ENCODE results near the gene PRXL2C. TPM values are rescaled to one million over a fixed set of nuclear protein-coding genes. Genes with fewer than 3 reads are reported as not detected.

PRXL2C gene
- total and polyA plus RNA-seq, 9 of the 15 experiments (the other 6 are each of a cell fraction or from before 2014, with no cell fraction given), result 3.6 to 15.3 (median 10.6) TPM

DNA sequence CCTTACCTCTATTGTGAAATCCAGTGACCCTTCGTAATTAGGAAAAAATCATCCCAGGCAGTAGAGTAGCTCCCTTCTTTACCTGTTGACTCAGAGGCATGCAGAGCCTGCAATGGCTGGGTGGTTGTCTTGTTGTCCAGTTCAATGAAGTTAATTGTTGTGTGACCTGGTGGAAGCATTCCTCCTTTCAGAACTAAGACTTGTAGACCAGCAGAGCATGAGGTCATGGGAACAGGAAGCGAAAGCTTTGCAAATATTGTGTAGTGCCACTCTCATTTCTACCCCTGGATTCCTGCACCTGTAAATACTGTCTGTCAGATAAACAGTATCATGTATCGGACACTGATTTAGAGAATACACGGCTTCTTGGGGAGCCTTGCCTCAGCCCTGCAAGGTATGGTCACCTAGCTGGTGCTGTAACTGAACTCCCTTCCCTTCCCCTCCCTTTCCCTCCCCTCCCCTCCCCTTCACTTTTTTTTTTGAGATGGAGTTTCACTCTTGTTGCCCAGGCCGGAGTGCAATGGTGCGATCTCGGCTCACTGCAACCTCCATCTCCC is 5.7 kb upstream of the PRXL2C start:
- intact Hi-C loops (cut with micrococcal nuclease), result loop anchor here (10.0 kb wide), 1 partner anchor 426 kb away; no protein-coding TSS in a partner anchor
- no peak for FAIRE-seq
- CTCF ChIA-PET (ENCODE audit: low intra/inter-chr PET ratio), result no interaction called here

GRCh38 chr9:96654450-96655197 is 493 bp downstream of the PRXL2C start:
- peak overlapping the region; percentile 76 for H3K27ac ChIP-seq (ENCODE audit: extremely low read depth, low read depth, low read length)
- intact Hi-C loops (cut with micrococcal nuclease), result loop anchor here (5.0 to 10.0 kb wide), 2 partner anchors 60 to 212 kb away; no protein-coding TSS in a partner anchor
- peak; percentile 82 for ATAC-seq
- H4K20me1 ChIP-seq (replicated peaks; ENCODE audit: control insufficient read depth, insufficient read depth, low read length), result no peaks in the 10 kb centered on the region
- DNase-seq (ENCODE audit: extremely low read depth in 1 of 4, low spot score in 3 of 4), result peak; percentile 66 to 78 (median 71)
- no peaks in the 10 kb centered on the region for H3K9me3 ChIP-seq (replicated peaks; ENCODE audit: control insufficient read depth, insufficient read depth, low read depth, low read length)
- H3K4me1 ChIP-seq (replicated peaks in 1 of 2; ENCODE audit: control insufficient read depth in 2 of 2, insufficient read depth in 2 of 2, low read length in 2 of 2), result peaks cover 5 to 12% of the 10 kb centered on the region in 2 experiments; a peak in 4 of 5 replicates
- H3K27me3 ChIP-seq (ENCODE audit: control insufficient read depth in 2 of 2, insufficient read depth in 2 of 2, low read length in 2 of 2), result no peaks in the 10 kb centered on the region
- POLR2A ChIA-PET, result interaction anchor here (0.6 to 1.6 kb wide), 6 partner anchors 12 to 238 kb away, joined by 3 to 5 read pairs (median 4); no protein-coding TSS in a partner anchor
- no TSS peak for BruUV-seq (replicated peaks)
- H3K9me1 ChIP-seq (ENCODE audit: control insufficient read depth, insufficient read depth, low read length), result no peaks in the 10 kb centered on the region
- 1% methylated on average over 44 of the region's 74 CpGs for WGBS (ENCODE audit: insufficient coverage, low coverage, missing lambda C conversion rate)
- H3K9ac ChIP-seq (ENCODE audit: insufficient read depth in 1 of 2, low read depth in 2 of 2, low read length in 2 of 2), result peak overlapping the region; percentile 76 to 95
- H3K36me3 ChIP-seq (ENCODE audit: control insufficient read depth, insufficient read depth, low read length), result peaks cover 25% of the 10 kb centered on the region; the same call in 2 of the 3 replicates
- no peaks in the 10 kb centered on the region; the same call in 2 of the 3 replicates for H3K79me2 ChIP-seq (ENCODE audit: control insufficient read depth, insufficient read depth, low read length)
- H2AFZ ChIP-seq (ENCODE audit: low read depth, low read length), result peak overlapping the region; percentile 94
- CTCF ChIA-PET (ENCODE audit: low intra/inter-chr PET ratio), result no interaction called here
- in situ Hi-C loops (cut with MboI), result loop anchor here (25.0 kb wide), 1 partner anchor 217 kb away; no protein-coding TSS in a partner anchor
- peak; percentile 83 for FAIRE-seq
- peak overlapping the region; percentile 91 for H3K4me2 ChIP-seq (ENCODE audit: insufficient read depth, low read length)
- H3K4me3 ChIP-seq, result peak overlapping the region; percentile 70
- TF ChIP-seq CCNT2 (IDR thresholded peaks at IDR 0.05; ENCODE audit: borderline replicate concordance, extremely low read depth, insufficient read length, low read depth, low read length) (peak; percentile 52), ATF1 (CRISPR knock-in tag; IDR thresholded peaks at IDR 0.05) (no peak), ATF1 (tag; IDR thresholded peaks at IDR 0.05) (peak; percentile 91), NR2C1 (IDR thresholded peaks at IDR 0.05) (no peak), NR2C1 (tag; IDR thresholded peaks at IDR 0.05) (no peak), TAF1 (IDR thresholded peaks at IDR 0.05; ENCODE audit: control insufficient read depth, extremely low read depth, insufficient read depth, low read length, severe bottlenecking) (peak; percentile 47), MNT (conservative IDR thresholded peaks at IDR 0.05) (0 out of 4 replicates have a peak, but pooled peaks of 1 of the 2 experiments have one; percentile 19)

More for the DNA sequence above, 5.7 kb upstream of the PRXL2C start:
- Histone ChIP-seq H3K79me2 (ENCODE audit: control insufficient read depth, insufficient read depth, low read length) (no peaks in the 10 kb centered on the region; the same call in 2 of the 3 replicates), H4K20me1 (replicated peaks; ENCODE audit: control insufficient read depth, insufficient read depth, low read length) (no peaks in the 10 kb centered on the region), H3K9ac (ENCODE audit: insufficient read depth in 1 of 2, low read depth in 2 of 2, low read length in 2 of 2) (no peak overlapping the region), H3K27ac (ENCODE audit: extremely low read depth, low read depth, low read length) (no peak overlapping the region), H3K36me3 (ENCODE audit: control insufficient read depth, insufficient read depth, low read length) (no peaks in the 10 kb centered on the region), H3K4me1 (replicated peaks in 1 of 2; ENCODE audit: control insufficient read depth in 2 of 2, insufficient read depth in 2 of 2, low read length in 2 of 2) (peaks cover 4% of the 10 kb centered on the region in 2 experiments; a peak in 3 of 5 replicates), H3K9me1 (ENCODE audit: control insufficient read depth, insufficient read depth, low read length) (no peaks in the 10 kb centered on the region), H3K9me3 (replicated peaks; ENCODE audit: control insufficient read depth, insufficient read depth, low read depth, low read length) (no peaks in the 10 kb centered on the region), H3K27me3 (ENCODE audit: control insufficient read depth in 2 of 2, insufficient read depth in 2 of 2, low read length in 2 of 2) (no peaks in the 10 kb centered on the region; a peak in 1 of 5 replicates), H3K4me3 (no peak overlapping the region), H2AFZ (ENCODE audit: low read depth, low read length) (no peak overlapping the region), H3K4me2 (ENCODE audit: insufficient read depth, low read length) (no peak overlapping the region)
- DNase-seq (ENCODE audit: extremely low read depth in 1 of 4, low spot score in 3 of 4), result no peak
- in situ Hi-C loops (cut with MboI), result loop anchor here (10.0 to 25.0 kb wide), 2 partner anchors 223 to 326 kb away; no protein-coding TSS in a partner anchor
- no peak for TF ChIP-seq CBFB (CRISPR knock-in tag; IDR thresholded peaks at IDR 0.05)
- POLR2A ChIA-PET, result no interaction called here
- no TSS peak for BruUV-seq (replicated peaks)
- no peak for ATAC-seq
- 45% methylated on average over 3 of the region's 7 CpGs for WGBS (ENCODE audit: insufficient coverage, low coverage, missing lambda C conversion rate)
